ENCODE measurements around the gene CASD1. TPM values are rescaled to one million over a fixed set of nuclear protein-coding genes. Genes with fewer than 3 reads are reported as not detected.

The CASD1 gene
- total and polyA plus RNA-seq, 4 donors = 9.6 to 73.9 (median 26.3) TPM

GRCh38 chr7:94577357-94577756, 67.7 kb downstream of the CASD1 start:
- no peaks in the 10 kb centered on the region for H3K27me3 ChIP-seq (ENCODE audit: control insufficient read depth in 3 of 3, insufficient read depth in 3 of 3, low read length in 2 of 3)
- H3K9me3 ChIP-seq (ENCODE audit: control insufficient read depth in 4 of 4, insufficient read depth in 3 of 4, low read length in 3 of 4) = peaks cover 0 to 8% (median 6%) of the 10 kb centered on the region in 4 donors
- no peaks in the 10 kb centered on the region for H3K4me1 ChIP-seq (ENCODE audit: control insufficient read depth in 5 of 5, insufficient read depth in 5 of 5, low read length in 5 of 5)
- DNase-seq (no peak), ATAC-seq (ENCODE audit: insufficient read depth, low FRiP score) (no peak)
- H3K4me3 ChIP-seq = no peak overlapping the region
- 94 to 99% methylated on average over 1 of the region's 1 CpG for WGBS, 2 donors
- no peak overlapping the region for H3K9ac ChIP-seq (ENCODE audit: insufficient read depth in 1 of 2, low read length in 2 of 2)
- no peak for TF ChIP-seq CTCF (IDR thresholded peaks at IDR 0.05; ENCODE audit: control extremely low read depth, extremely low read depth)
- peaks cover 3 to 10% (median 6%) of the 10 kb centered on the region in 4 donors for H3K36me3 ChIP-seq (ENCODE audit: control insufficient read depth in 4 of 4, insufficient read depth in 4 of 4, low read length in 4 of 4)
- H3K27ac ChIP-seq (ENCODE audit: low read depth in 1 of 2, low read length in 1 of 2) = no peak overlapping the region

- Histone ChIP-seq H3K36me3 (ENCODE audit: control insufficient read depth in 4 of 4, insufficient read depth in 4 of 4, low read length in 4 of 4) (peaks cover 3 to 10% (median 6%) of the 10 kb centered on the region in 4 donors), H3K9me3 (ENCODE audit: control insufficient read depth in 4 of 4, insufficient read depth in 3 of 4, low read length in 3 of 4) (peaks cover 0 to 8% (median 2%) of the 10 kb centered on the region in 4 donors), H3K27me3 (ENCODE audit: control insufficient read depth in 3 of 3, insufficient read depth in 3 of 3, low read length in 2 of 3) (no peaks in the 10 kb centered on the region), H3K27ac (ENCODE audit: low read depth in 1 of 2, low read length in 1 of 2) (no peak overlapping the region), H3K4me1 (ENCODE audit: control insufficient read depth in 5 of 5, insufficient read depth in 5 of 5, low read length in 5 of 5) (peaks cover 0 to under 1% (median 0%) of the 10 kb centered on the region in 5 donors), H3K4me3 (no peak overlapping the region), H3K9ac (ENCODE audit: insufficient read depth in 1 of 2, low read length in 2 of 2) (no peak overlapping the region)
- no peak for ATAC-seq (ENCODE audit: insufficient read depth, low FRiP score)
- TF ChIP-seq CTCF (IDR thresholded peaks at IDR 0.05; ENCODE audit: control extremely low read depth, extremely low read depth) = no peak
- DNase-seq = peak in 1 of 3 donors; percentile 5
These were observed 69.0 kb downstream of the CASD1 start for GRCh38 chr7:94578614-94579013.

GRCh38 chr7:94579470-94579869, 69.9 kb downstream of the CASD1 start:
- no peak for TF ChIP-seq CTCF (IDR thresholded peaks at IDR 0.05; ENCODE audit: control extremely low read depth, extremely low read depth)
- Histone ChIP-seq H3K36me3 (ENCODE audit: control insufficient read depth in 4 of 4, insufficient read depth in 4 of 4, low read length in 4 of 4) (peaks cover 4 to 10% (median 6%) of the 10 kb centered on the region in 4 donors), H3K4me1 (ENCODE audit: control insufficient read depth in 5 of 5, insufficient read depth in 5 of 5, low read length in 5 of 5) (peaks cover 0 to 9% (median 0%) of the 10 kb centered on the region in 5 donors), H3K9me3 (ENCODE audit: control insufficient read depth in 4 of 4, insufficient read depth in 3 of 4, low read length in 3 of 4) (peaks cover 0 to 8% (median 2%) of the 10 kb centered on the region in 4 donors), H3K27ac (ENCODE audit: low read depth in 1 of 2, low read length in 1 of 2) (no peak overlapping the region), H3K4me3 (no peak overlapping the region), H3K27me3 (ENCODE audit: control insufficient read depth in 3 of 3, insufficient read depth in 3 of 3, low read length in 2 of 3) (no peaks in the 10 kb centered on the region), H3K9ac (ENCODE audit: insufficient read depth in 1 of 2, low read length in 2 of 2) (no peak overlapping the region)
- ATAC-seq (ENCODE audit: insufficient read depth, low FRiP score) = no peak
- DNase-seq = no peak
- WGBS, 2 donors = 81 to 86% methylated on average over 2 of the region's 2 CpGs

- ATAC-seq (ENCODE audit: insufficient read depth, low FRiP score) (peak; percentile 56), DNase-seq (peak in 2 of 3 donors; percentile 10 to 48)
- no peak for TF ChIP-seq CTCF (IDR thresholded peaks at IDR 0.05; ENCODE audit: control extremely low read depth, extremely low read depth)
- H3K4me3 ChIP-seq = no peak overlapping the region
- H3K27me3 ChIP-seq (ENCODE audit: control insufficient read depth in 3 of 3, insufficient read depth in 3 of 3, low read length in 2 of 3) = no peaks in the 10 kb centered on the region
- WGBS, 2 donors = 73 to 77% methylated on average over 1 of the region's 1 CpG
- peaks cover 0 to 12% (median 0%) of the 10 kb centered on the region in 5 donors for H3K4me1 ChIP-seq (ENCODE audit: control insufficient read depth in 5 of 5, insufficient read depth in 5 of 5, low read length in 5 of 5)
- H3K9me3 ChIP-seq (ENCODE audit: control insufficient read depth in 4 of 4, insufficient read depth in 3 of 4, low read length in 3 of 4) = peaks cover 0 to 5% (median 2%) of the 10 kb centered on the region in 4 donors
- H3K9ac ChIP-seq (ENCODE audit: insufficient read depth in 1 of 2, low read length in 2 of 2) = no peak overlapping the region
- H3K27ac ChIP-seq (ENCODE audit: low read depth in 1 of 2, low read length in 1 of 2) = no peak overlapping the region
- H3K36me3 ChIP-seq (ENCODE audit: control insufficient read depth in 4 of 4, insufficient read depth in 4 of 4, low read length in 4 of 4) = peaks cover 3 to 10% (median 5%) of the 10 kb centered on the region in 4 donors
These were observed 71.0 kb downstream of the CASD1 start for GRCh38 chr7:94580601-94581000.
